GM12892 (cell line): Measurements from ENCODE around the gene ABTB2.

Source experiments
- POLR2A ChIP-seq: IDR thresholded peaks from 2 replicates; pipeline ENCODE4 v1.6.1; 2011; ENCODE audit warnings: low read depth, low read length, control low read depth
- POLR2AphosphoS5 ChIP-seq: IDR thresholded peaks from 2 replicates; pipeline ENCODE4 v1.6.1; 2011; ENCODE audit warnings: low read depth, low read length, control low read depth

DNA sequence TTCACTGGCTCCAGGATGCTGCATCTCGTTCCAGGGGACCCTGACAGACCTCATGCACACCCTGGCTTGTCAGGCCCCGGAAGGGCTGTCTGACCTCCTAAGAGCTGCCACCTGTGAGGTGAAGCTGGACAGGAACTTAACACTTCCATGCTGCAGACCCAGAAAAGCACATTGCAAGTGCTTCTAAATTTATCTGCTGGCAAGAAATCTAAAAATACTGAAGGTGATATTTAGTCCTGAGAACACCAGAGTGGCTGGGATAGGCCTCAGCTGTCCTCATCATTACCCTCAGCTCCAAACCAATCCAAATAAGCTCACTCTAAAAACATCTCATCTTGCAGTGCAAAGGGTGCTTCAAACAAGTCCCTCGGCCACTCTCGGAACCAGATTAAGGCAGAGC lies 46.7 kb downstream of the ABTB2 start:
- TF ChIP-seq POLR2AphosphoS5 = no peak
- TF ChIP-seq POLR2A = no peak
